Thyroid gland (tissue), 4 donors: Measurements from ENCODE around the gene HIP1. TPM values are rescaled to one million over a fixed set of nuclear protein-coding genes. Genes with fewer than 3 reads are reported as not detected.

ENCODE experiments used
- DNase-seq, 2 donors: peaks; one replicate each; pipeline ENCODE4 v3.0.0-alpha.2; 2019
- H3K27ac ChIP-seq, 3 donors: fragments of 200-600 bp; sonication (generic); 1 replicate in 2 of 3; 2 replicates in 1 of 3; pipeline ENCODE4 v1.5.1; 2016 to 2019; ENCODE audit warnings: mild to moderate bottlenecking in 1 of 3, moderate library complexity in 1 of 3
- H3K27me3 ChIP-seq: fragments of 200-600 bp; sonication (generic); one replicate; pipeline ENCODE4 v1.5.1; 2019
- H3K36me3 ChIP-seq, 2 donors: fragments of 200-600 bp; sonication (generic); one replicate each; pipeline ENCODE4 v1.5.1; 2016 to 2019
- H3K4me1 ChIP-seq, 2 donors: fragments of 200-600 bp; sonication (generic); one replicate each; pipeline ENCODE4 v1.5.1; 2017 to 2019
- H3K4me3 ChIP-seq, 3 donors: fragments of 200-600 bp; sonication (generic); replicated peaks in 1 of 3; 1 replicate in 2 of 3; 2 replicates in 1 of 3; pipeline ENCODE4 v1.5.1; 2016; ENCODE audit warnings: mild to moderate bottlenecking in 1 of 3
- H3K9me3 ChIP-seq: fragments of 200-600 bp; sonication (generic); one replicate; pipeline ENCODE4 v1.5.1; 2017
- POLR2A ChIP-seq, 2 donors: fragments of 450-650 bp; IDR thresholded peaks; one replicate each; pipeline ENCODE4 v1.6.1; 2017; ENCODE audit warnings: antibody characterized with exemption in 2 of 2, mild to moderate bottlenecking in 2 of 2, moderate library complexity in 1 of 2
- WGBS, 2 donors: methylation state at CpG; one replicate each; pipeline ENCODE4 v1.1.5; 2017; 5-methylcytosine and 5-hydroxymethylcytosine counted together
- intact Hi-C: fragments of 100-400 bp; cut with DNase I; formaldehyde crosslinking; loops from one replicate; pipeline ENCODE4 v1.15.1; 2023
- total RNA-seq, 4 donors: library from RNA; depleted of rRNA; stranded (reverse); fragments of >200 nt; gene quantifications; one replicate each; pipeline ENCODE4 v1.2.3, GENCODE V29; 2016
- TF ChIP-seq, protein P1 (sequence below), 6 experiments: fragments of 200-600 bp in 3 of 6; fragments of 450-650 bp in 3 of 6; sonication (generic) in 3 of 6; IDR thresholded peaks; one replicate each; pipeline ENCODE4 v1.5.1; 2016 to 2019; ENCODE audit warnings: antibody characterized with exemption in 6 of 6, mild to moderate bottlenecking in 2 of 6, inconsistent platforms in 1 of 6, moderate library complexity in 1 of 6

HIP1 gene
- total RNA-seq, 4 donors from 2014 or later = 25.4 to 39.6 (median 28.1) TPM

DNA sequence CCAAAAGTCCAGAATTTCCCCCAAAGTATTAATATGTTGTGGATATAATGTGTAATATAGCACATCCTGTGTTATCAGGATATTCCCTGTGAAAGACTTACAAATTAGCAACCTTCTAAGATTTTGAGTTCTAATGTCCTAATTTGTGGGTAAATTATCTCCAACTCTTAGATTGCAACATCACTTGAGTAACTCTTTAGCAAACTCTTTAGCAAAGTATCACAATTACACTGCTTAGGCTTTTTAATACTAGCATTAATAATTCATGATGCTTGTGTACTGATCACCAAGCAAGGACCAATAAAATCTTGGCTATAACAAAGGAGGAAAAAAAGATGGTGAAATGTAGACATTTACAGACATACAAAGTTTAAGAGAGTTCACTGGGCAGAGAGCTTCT, 27.7 kb downstream of the HIP1 start:
- DNase-seq = no peak
- H3K36me3 ChIP-seq = no peaks in the 10 kb centered on the region
- no peaks in the 10 kb centered on the region for H3K9me3 ChIP-seq
- intact Hi-C loops = no loop called here
- peaks cover 0 to 19% of the 10 kb centered on the region in 2 donors for H3K4me1 ChIP-seq
- no peaks in the 10 kb centered on the region for H3K27me3 ChIP-seq
- no peak for TF ChIP-seq POLR2A (IDR thresholded peaks at IDR 0.05)
- TF ChIP-seq, protein P1, sequence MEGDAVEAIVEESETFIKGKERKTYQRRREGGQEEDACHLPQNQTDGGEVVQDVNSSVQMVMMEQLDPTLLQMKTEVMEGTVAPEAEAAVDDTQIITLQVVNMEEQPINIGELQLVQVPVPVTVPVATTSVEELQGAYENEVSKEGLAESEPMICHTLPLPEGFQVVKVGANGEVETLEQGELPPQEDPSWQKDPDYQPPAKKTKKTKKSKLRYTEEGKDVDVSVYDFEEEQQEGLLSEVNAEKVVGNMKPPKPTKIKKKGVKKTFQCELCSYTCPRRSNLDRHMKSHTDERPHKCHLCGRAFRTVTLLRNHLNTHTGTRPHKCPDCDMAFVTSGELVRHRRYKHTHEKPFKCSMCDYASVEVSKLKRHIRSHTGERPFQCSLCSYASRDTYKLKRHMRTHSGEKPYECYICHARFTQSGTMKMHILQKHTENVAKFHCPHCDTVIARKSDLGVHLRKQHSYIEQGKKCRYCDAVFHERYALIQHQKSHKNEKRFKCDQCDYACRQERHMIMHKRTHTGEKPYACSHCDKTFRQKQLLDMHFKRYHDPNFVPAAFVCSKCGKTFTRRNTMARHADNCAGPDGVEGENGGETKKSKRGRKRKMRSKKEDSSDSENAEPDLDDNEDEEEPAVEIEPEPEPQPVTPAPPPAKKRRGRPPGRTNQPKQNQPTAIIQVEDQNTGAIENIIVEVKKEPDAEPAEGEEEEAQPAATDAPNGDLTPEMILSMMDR (IDR thresholded peaks at IDR 0.05) = no peak
- peak overlapping the region in 2 of 3 donors; percentile 63 to 71 for H3K27ac ChIP-seq
- H3K4me3 ChIP-seq = no peak overlapping the region

DNA sequence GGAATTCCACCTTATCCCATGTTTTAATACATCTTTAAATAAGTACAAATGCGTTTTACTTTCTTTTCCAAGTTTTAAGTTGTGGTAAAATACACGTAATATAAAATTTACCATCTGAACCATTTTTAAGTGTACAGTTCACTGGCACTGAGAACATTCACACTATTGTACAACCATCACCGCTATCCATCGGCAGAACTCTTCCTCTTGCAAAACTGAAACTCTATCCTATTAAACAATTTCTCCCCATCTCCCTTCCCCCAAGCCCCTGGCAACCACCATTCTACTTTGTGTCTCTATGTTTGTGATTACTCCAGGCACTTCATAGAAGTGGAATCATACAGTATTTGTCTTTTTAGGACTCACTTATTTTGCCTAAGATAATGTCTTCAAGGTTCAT, 33.8 kb downstream of the HIP1 start:
- WGBS, 2 donors = 86 to 89% methylated on average over 4 of the region's 4 CpGs
- intact Hi-C loops = no loop called here
- Histone ChIP-seq H3K27ac (no peak overlapping the region), H3K4me1 (no peaks in the 10 kb centered on the region), H3K4me3 (no peak overlapping the region), H3K9me3 (no peaks in the 10 kb centered on the region), H3K36me3 (no peaks in the 10 kb centered on the region), H3K27me3 (no peaks in the 10 kb centered on the region)
- no peak for DNase-seq
- TF ChIP-seq, protein P1 (IDR thresholded peaks at IDR 0.05) = no peak
- TF ChIP-seq POLR2A (IDR thresholded peaks at IDR 0.05) = no peak

DNA sequence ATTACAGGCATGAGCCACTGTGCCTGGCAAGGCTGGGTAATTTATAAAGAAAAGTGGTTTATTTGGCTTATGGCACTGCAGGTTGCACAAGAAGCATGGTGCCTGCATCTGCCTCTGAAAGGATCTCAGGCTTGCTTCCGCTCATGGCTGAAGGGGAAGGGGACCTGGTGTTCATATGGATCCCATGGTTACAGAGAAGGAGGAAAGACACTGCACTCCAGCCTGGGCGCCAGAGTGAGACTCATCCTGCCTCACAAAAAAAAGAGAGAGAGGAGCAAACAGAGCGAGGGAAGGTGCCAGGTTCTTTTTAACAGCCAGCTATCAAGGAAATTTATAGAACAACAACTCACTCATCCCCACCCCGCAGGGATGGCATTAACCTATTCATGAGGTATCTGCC, 36.2 kb downstream of the HIP1 start:
- Histone ChIP-seq H3K9me3 (no peaks in the 10 kb centered on the region), H3K27me3 (no peaks in the 10 kb centered on the region), H3K27ac (no peak overlapping the region), H3K4me1 (no peaks in the 10 kb centered on the region), H3K36me3 (no peaks in the 10 kb centered on the region), H3K4me3 (no peak overlapping the region)
- no peak for TF ChIP-seq POLR2A (IDR thresholded peaks at IDR 0.05)
- TF ChIP-seq, protein P1 (IDR thresholded peaks at IDR 0.05) = no peak
- WGBS, 2 donors = 88 to 90% methylated on average over 4 of the region's 4 CpGs
- DNase-seq = no peak
- intact Hi-C loops = no loop called here

DNA sequence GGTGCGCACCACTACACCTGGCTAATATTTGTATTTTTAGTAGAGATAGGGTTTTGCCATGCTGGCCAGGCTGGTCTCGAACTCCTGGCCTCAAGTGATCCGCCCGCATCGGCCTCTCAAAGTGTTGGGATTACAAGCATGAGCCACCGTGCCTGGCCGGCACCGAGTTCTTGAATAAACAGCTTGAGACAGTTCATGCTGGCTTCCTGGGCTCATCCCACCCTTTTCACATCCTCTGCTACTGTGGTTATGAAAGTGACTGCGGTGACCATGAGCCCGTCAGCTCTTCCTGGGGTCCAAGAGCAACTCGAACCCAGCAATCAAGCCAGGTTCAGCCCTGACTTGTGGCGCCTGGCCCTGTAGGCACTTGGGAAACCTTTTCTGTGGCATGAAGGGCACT, 38.7 kb downstream of the HIP1 start:
- intact Hi-C loops = no loop called here
- Histone ChIP-seq H3K36me3 (no peaks in the 10 kb centered on the region), H3K27me3 (no peaks in the 10 kb centered on the region), H3K4me3 (no peak overlapping the region), H3K9me3 (no peaks in the 10 kb centered on the region), H3K27ac (no peak overlapping the region), H3K4me1 (no peaks in the 10 kb centered on the region)
- TF ChIP-seq, protein P1 (IDR thresholded peaks at IDR 0.05) = no peak
- no peak for TF ChIP-seq POLR2A (IDR thresholded peaks at IDR 0.05)
- no peak for DNase-seq
- 89 to 100% methylated on average over 5 to 9 of the region's 12 CpGs for WGBS, 2 donors

DNA sequence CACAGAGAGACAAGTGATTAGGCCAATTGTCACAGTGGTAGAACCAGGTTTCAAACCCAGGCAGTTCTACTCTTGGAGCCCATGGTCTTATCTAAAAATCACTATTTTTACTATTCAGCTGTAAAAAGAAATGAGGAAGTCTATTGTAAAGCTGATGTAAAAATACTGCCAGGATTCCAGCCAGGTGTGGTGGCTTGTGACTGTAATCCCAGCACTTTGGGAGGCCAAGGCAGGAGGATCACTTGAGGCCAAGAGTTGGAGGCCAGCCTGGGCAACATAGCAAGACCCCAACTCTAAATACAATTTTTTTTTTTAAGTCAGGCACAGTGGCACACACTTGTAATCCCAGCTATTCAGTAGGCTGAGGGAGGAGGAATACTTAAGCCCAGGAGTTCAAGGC, 40.4 kb downstream of the HIP1 start:
- Histone ChIP-seq H3K4me3 (no peak overlapping the region), H3K4me1 (no peaks in the 10 kb centered on the region), H3K36me3 (no peaks in the 10 kb centered on the region), H3K27ac (no peak overlapping the region), H3K9me3 (no peaks in the 10 kb centered on the region), H3K27me3 (no peaks in the 10 kb centered on the region)
- intact Hi-C loops = no loop called here
- no peak for DNase-seq
- TF ChIP-seq, protein P1 (IDR thresholded peaks at IDR 0.05) = no peak
- no peak for TF ChIP-seq POLR2A (IDR thresholded peaks at IDR 0.05)
